Inflammatory macrophage treated with lipopolysaccharide for 1 hour (primary cell): ENCODE data around the gene ABCB11.

Experiments
- DNase-seq, 2 donors: peaks; one replicate each; pipeline ENCODE4 v3.0.0-alpha.2; 2020 to 2022

Gene ABCB11

GRCh38 chr2:169042856-169043255 lies 11.7 kb upstream of the ABCB11 start:
- no peak for DNase-seq

GRCh38 chr2:169041594-169041993 lies 10.5 kb upstream of the ABCB11 start:
- no peak for DNase-seq

- DNase-seq: peak in 1 of 2 donors; percentile 27
Measured at GRCh38 chr2:169039702-169040101, 8.6 kb upstream of the ABCB11 start.

GRCh38 chr2:169038338-169038757 lies 7.2 kb upstream of the ABCB11 start:
- peak; percentile 87 to 91 for DNase-seq

- peak; percentile 84 to 85 for DNase-seq
Measured at GRCh38 chr2:169036736-169037440, 5.8 kb upstream of the ABCB11 start.

GRCh38 chr2:169035887-169036286 lies 4.8 kb upstream of the ABCB11 start:
- no peak for DNase-seq

GRCh38 chr2:169034984-169035544 lies 3.9 kb upstream of the ABCB11 start:
- DNase-seq: no peak

GRCh38 chr2:169034256-169034655 lies 3.1 kb upstream of the ABCB11 start:
- DNase-seq: no peak

GRCh38 chr2:169029341-169029740 lies 1.8 kb downstream of the ABCB11 start:
- no peak for DNase-seq

GRCh38 chr2:169027234-169027633 lies 3.9 kb downstream of the ABCB11 start:
- no peak for DNase-seq

- no peak for DNase-seq
Measured at GRCh38 chr2:169026056-169026455, 5.1 kb downstream of the ABCB11 start.

GRCh38 chr2:169023161-169023560 lies 8.0 kb downstream of the ABCB11 start:
- DNase-seq: no peak

GRCh38 chr2:169018390-169018789 lies 12.7 kb downstream of the ABCB11 start:
- no peak for DNase-seq

GRCh38 chr2:169015943-169016342 lies 15.2 kb downstream of the ABCB11 start:
- no peak for DNase-seq

- peak; percentile 33 to 34 for DNase-seq
Measured at GRCh38 chr2:169014780-169015179, 16.3 kb downstream of the ABCB11 start.

GRCh38 chr2:169013628-169014026 lies 17.5 kb downstream of the ABCB11 start:
- DNase-seq: no peak

GRCh38 chr2:169012812-169013627 lies 18.1 kb downstream of the ABCB11 start:
- DNase-seq: no peak

GRCh38 chr2:169012191-169012792 lies 18.8 kb downstream of the ABCB11 start:
- DNase-seq: peak in 1 of 2 donors; percentile 10

GRCh38 chr2:169011698-169012097 lies 19.4 kb downstream of the ABCB11 start:
- DNase-seq: no peak

- no peak for DNase-seq
Measured at GRCh38 chr2:169010633-169011460, 20.3 kb downstream of the ABCB11 start.

- no peak for DNase-seq
Measured at GRCh38 chr2:169009865-169010579, 21.1 kb downstream of the ABCB11 start.

GRCh38 chr2:169007941-169008340 lies 23.2 kb downstream of the ABCB11 start:
- no peak for DNase-seq
